HepG2 (cell line): Measurements from ENCODE around the gene SMARCE1. TPM values are rescaled to one million over a fixed set of nuclear protein-coding genes. Genes with fewer than 3 reads are reported as not detected.

Experiments
- ATAC-seq: fragments of 200-7000 bp; cut with Tn5 transposase; 3 replicates; pipeline ENCODE4 v1.9.1; 2020; ENCODE audit warnings: mild to moderate bottlenecking, moderate library complexity
- BruUV-seq: library from RNA; stranded (reverse); fragments of 400-500 nt; replicated peaks from 2 replicates; lab custom pipeline; 2021; lab: Mats Ljungman, UMichigan
- CTCF ChIA-PET: fragments of 300-600 bp; formaldehyde crosslinking; extraction: SDS; loops from one replicate; lab custom pipeline; 2021; ENCODE audit warnings: low total read pairs, inconsistent platforms, low intra/inter-chr PET ratio; lab: Yijun Ruan, JAX
- POLR2A ChIA-PET: fragments of 350-600 bp; sonication (Branson Sonifier 250); formaldehyde crosslinking; loops from one replicate; lab custom pipeline; 2020; ENCODE audit warnings: antibody characterized with exemption, inconsistent platforms; lab: Yijun Ruan, JAX
- DNase-seq: peaks from one replicate; pipeline ENCODE4 v3.0.0-alpha.2; 2015; ENCODE audit warnings: low spot score
- FAIRE-seq: peaks from 3 replicates; lab custom pipeline; 2011; peaks lifted over from hg19 to GRCh38; lab: Jason Lieb, UNC
- H2AFZ ChIP-seq: one replicate; pipeline ENCODE4 v1.6.1; 2011; ENCODE audit warnings: low read length, inconsistent platforms
- H3K27ac ChIP-seq: fragments of 300-600 bp; 3 replicates; pipeline ENCODE4 v1.8.0; 2011; ENCODE audit warnings: mixed run types, mild to moderate bottlenecking, mixed read lengths, low read length, inconsistent platforms; ENCODE audit not compliant: insufficient read depth; ENCODE audit errors: extremely low read length
- H3K27me3 ChIP-seq, 2 experiments: fragments of 200-600 bp in 1 of 2; 2 replicates in 1 of 2; 3 replicates in 1 of 2; pipeline versions ENCODE4 v1.6.0 to v1.8.0; 2011; ENCODE audit warnings: low read length in 2 of 2, mild to moderate bottlenecking in 2 of 2, moderate library complexity in 2 of 2, inconsistent platforms in 1 of 2; ENCODE audit not compliant: insufficient read depth in 2 of 2, control insufficient read depth in 1 of 2
- H3K36me3 ChIP-seq, 2 experiments: fragments of 200-600 bp in 1 of 2; replicated peaks in 1 of 2; 2 replicates in 1 of 2; 3 replicates in 1 of 2; pipeline versions ENCODE4 v1.5.1 to v1.8.0; 2011; ENCODE audit warnings: low read length in 2 of 2, inconsistent platforms in 1 of 2; ENCODE audit not compliant: insufficient read depth in 2 of 2, control insufficient read depth in 1 of 2
- H3K4me1 ChIP-seq: 2 replicates; pipeline ENCODE4 v1.5.1; 2012; ENCODE audit warnings: low read length, inconsistent platforms; ENCODE audit not compliant: insufficient read depth
- H3K4me2 ChIP-seq: 2 replicates; pipeline ENCODE4 v1.6.0; 2011; ENCODE audit warnings: low read depth, low read length, inconsistent platforms
- H3K4me3 ChIP-seq, 3 experiments: fragments of 200-600 bp in 1 of 3; sonication (generic), shearing (Covaris generic) in 1 of 3; replicated peaks in 1 of 3; 2 replicates each; pipeline ENCODE4 v1.5.1; 2011 to 2016; ENCODE audit warnings: low read length in 3 of 3, inconsistent platforms in 2 of 3, low read depth in 2 of 3, mild to moderate bottlenecking in 2 of 3, control low read depth in 1 of 3, mixed read lengths in 1 of 3; ENCODE audit not compliant: insufficient read depth in 1 of 3
- H3K79me2 ChIP-seq: one replicate; pipeline ENCODE4 v1.6.1; 2011; ENCODE audit warnings: low read length, inconsistent platforms; ENCODE audit not compliant: insufficient read depth
- H3K9ac ChIP-seq: 2 replicates; pipeline ENCODE4 v1.6.0; 2011; ENCODE audit warnings: mild to moderate bottlenecking, low read depth, low read length, inconsistent platforms; ENCODE audit not compliant: insufficient read depth
- H3K9me3 ChIP-seq: 2 replicates; pipeline ENCODE4 v1.5.1; 2012; ENCODE audit warnings: mild to moderate bottlenecking, low read length
- H4K20me1 ChIP-seq: 2 replicates; pipeline ENCODE4 v1.6.0; 2011; ENCODE audit warnings: inconsistent platforms, mild to moderate bottlenecking, low read length, moderate library complexity; ENCODE audit not compliant: insufficient read depth
- GABPB1 ChIP-seq: IDR thresholded peaks from 2 replicates; pipeline ENCODE4 v1.6.1; 2016; ENCODE audit warnings: mild to moderate bottlenecking, missing genetic modification reagents, moderate library complexity, missing compliant biosample characterization
- MEIS2 ChIP-seq: sonication (generic); formaldehyde crosslinking; IDR thresholded peaks from 2 replicates; pipeline ENCODE4 v1.9.0; 2021; ENCODE audit warnings: mild to moderate bottlenecking, missing genetic modification reagents
- PAX8 ChIP-seq: sonication (generic); formaldehyde crosslinking; IDR thresholded peaks from 2 replicates; pipeline ENCODE4 v1.8.0; 2022; ENCODE audit warnings: mild to moderate bottlenecking, missing genetic modification reagents, borderline replicate concordance
- SMAD3 ChIP-seq: sonication (generic); formaldehyde crosslinking; IDR thresholded peaks from 2 replicates; pipeline ENCODE4 v1.4.0; 2020; ENCODE audit warnings: missing genetic modification reagents
- SP4 ChIP-seq: sonication (generic); formaldehyde crosslinking; IDR thresholded peaks from 2 replicates; pipeline ENCODE4 v1.8.1; 2023; ENCODE audit warnings: mild to moderate bottlenecking, missing genetic modification reagents
- TGIF2 ChIP-seq: IDR thresholded peaks from 2 replicates; pipeline ENCODE4 v1.6.1; 2016; ENCODE audit warnings: control low read depth, missing compliant biosample characterization
- ZKSCAN5 ChIP-seq: sonication (generic); formaldehyde crosslinking; IDR thresholded peaks from 2 replicates; pipeline ENCODE4 v1.5.1; 2020; ENCODE audit warnings: mild to moderate bottlenecking, missing genetic modification reagents
- ZSCAN21 ChIP-seq: sonication (generic); formaldehyde crosslinking; IDR thresholded peaks from 2 replicates; pipeline ENCODE4 v1.8.0; 2022; ENCODE audit warnings: mild to moderate bottlenecking, missing genetic modification reagents, moderate library complexity, borderline replicate concordance
- WGBS: methylation state at CpG from one replicate; pipeline ENCODE4 v1.1.6; 2017; ENCODE audit warnings: low lambda C conversion rate; 5-methylcytosine and 5-hydroxymethylcytosine counted together
- in situ Hi-C: cut with HindIII; loops from 2 replicates; pipeline ENCODE4 v1.10.0; 2017; ENCODE audit warnings: low pct_unique_long_range_greater_than_20kb; ENCODE audit not compliant: extremely low pct_ligation_motif_present
- intact Hi-C: fragments of 100-400 bp; cut with micrococcal nuclease; formaldehyde crosslinking; loops from one replicate; pipeline ENCODE4 v1.10.0; 2022; ENCODE audit not compliant: unreplicated experiment
- polyA plus RNA-seq, 8 experiments: library from polyadenylated mRNA; depleted of rRNA in 3 of 8; stranded (reverse) in 7 of 8; unstranded in 1 of 8; fragments of >200 nt; fragmentation: Illumina TruSeq in 4 of 8; extraction: Trizol in 4 of 8; gene quantifications; 2 replicates each; pipeline versions ENCODE4 v1.2.1 to v1.2.3, GENCODE V29; 2011 to 2016; ENCODE audit warnings: low read depth in 4 of 8, missing spikeins in 1 of 8, mixed read lengths in 1 of 8; ENCODE audit not compliant: insufficient read depth in 1 of 8
- total RNA-seq, 5 experiments: library from RNA; depleted of rRNA; stranded (reverse); fragments of >200 nt; fragmentation: Illumina TruSeq; extraction: Trizol; gene quantifications; 2 replicates each; pipeline ENCODE4 v1.2.3, GENCODE V29; 2016; ENCODE audit warnings: low read depth in 1 of 5
- TF ChIP-seq, protein P1 (sequence below): sonication (generic); formaldehyde crosslinking; IDR thresholded peaks from 2 replicates; pipeline ENCODE4 v1.8.0; 2022; ENCODE audit warnings: mild to moderate bottlenecking, missing genetic modification reagents; ENCODE audit not compliant: insufficient replicate concordance
- TF ChIP-seq, protein P2 (sequence below): IDR thresholded peaks from 2 replicates; pipeline ENCODE4 v1.6.1; 2016; ENCODE audit warnings: missing biosample characterization, missing genetic modification reagents, low read depth
- TF ChIP-seq, protein P3 (sequence below): sonication (generic); formaldehyde crosslinking; IDR thresholded peaks from 2 replicates; pipeline ENCODE4 v1.5.1; 2020; ENCODE audit warnings: mild to moderate bottlenecking, missing genetic modification reagents, borderline replicate concordance
- TF ChIP-seq, protein P4 (sequence below): IDR thresholded peaks from 2 replicates; pipeline ENCODE4 v1.6.1; 2018; ENCODE audit warnings: missing genetic modification reagents, mild to moderate bottlenecking, missing compliant biosample characterization

The SMARCE1 gene
- total and polyA plus RNA-seq, 2 of the 13 experiments (the other 11 are each of a cell fraction or from before 2014, with no cell fraction given) = 43.5 to 127 TPM

- Histone ChIP-seq H3K27ac (no peak overlapping the region), H3K9ac (no peak overlapping the region), H3K9me3 (no peaks in the 10 kb centered on the region), H4K20me1 (no peaks in the 10 kb centered on the region), H3K79me2 (no peaks in the 10 kb centered on the region), H3K27me3 (peaks cover 1 to 7% of the 10 kb centered on the region in 2 experiments; a peak in 2 of 5 replicates), H3K36me3 (no peaks in the 10 kb centered on the region), H3K4me3 (no peak overlapping the region), H3K4me2 (no peak overlapping the region), H2AFZ (no peak overlapping the region), H3K4me1 (peaks cover 37% of the 10 kb centered on the region)
- in situ Hi-C loops (no loop called here), intact Hi-C loops (no loop called here)
- DNase-seq (no peak), ATAC-seq (no peak), FAIRE-seq (no peak)
- CTCF ChIA-PET = no interaction called here
- no TSS peak for BruUV-seq
- 49% methylated on average over 8 of the region's 8 CpGs for WGBS
- POLR2A ChIA-PET = no interaction called here
- TF ChIP-seq, protein P1, sequence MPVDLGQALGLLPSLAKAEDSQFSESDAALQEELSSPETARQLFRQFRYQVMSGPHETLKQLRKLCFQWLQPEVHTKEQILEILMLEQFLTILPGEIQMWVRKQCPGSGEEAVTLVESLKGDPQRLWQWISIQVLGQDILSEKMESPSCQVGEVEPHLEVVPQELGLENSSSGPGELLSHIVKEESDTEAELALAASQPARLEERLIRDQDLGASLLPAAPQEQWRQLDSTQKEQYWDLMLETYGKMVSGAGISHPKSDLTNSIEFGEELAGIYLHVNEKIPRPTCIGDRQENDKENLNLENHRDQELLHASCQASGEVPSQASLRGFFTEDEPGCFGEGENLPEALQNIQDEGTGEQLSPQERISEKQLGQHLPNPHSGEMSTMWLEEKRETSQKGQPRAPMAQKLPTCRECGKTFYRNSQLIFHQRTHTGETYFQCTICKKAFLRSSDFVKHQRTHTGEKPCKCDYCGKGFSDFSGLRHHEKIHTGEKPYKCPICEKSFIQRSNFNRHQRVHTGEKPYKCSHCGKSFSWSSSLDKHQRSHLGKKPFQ (CRISPR knock-in tag) = no peak
- TF ChIP-seq SP4 (no peak), PAX8 (no peak), TGIF2 (no peak), SMAD3 (CRISPR knock-in tag) (no peak), MEIS2 (no peak), ZSCAN21 (CRISPR knock-in tag) (no peak), ZKSCAN5 (no peak), GABPB1 (no peak)
- TF ChIP-seq, protein P2, sequence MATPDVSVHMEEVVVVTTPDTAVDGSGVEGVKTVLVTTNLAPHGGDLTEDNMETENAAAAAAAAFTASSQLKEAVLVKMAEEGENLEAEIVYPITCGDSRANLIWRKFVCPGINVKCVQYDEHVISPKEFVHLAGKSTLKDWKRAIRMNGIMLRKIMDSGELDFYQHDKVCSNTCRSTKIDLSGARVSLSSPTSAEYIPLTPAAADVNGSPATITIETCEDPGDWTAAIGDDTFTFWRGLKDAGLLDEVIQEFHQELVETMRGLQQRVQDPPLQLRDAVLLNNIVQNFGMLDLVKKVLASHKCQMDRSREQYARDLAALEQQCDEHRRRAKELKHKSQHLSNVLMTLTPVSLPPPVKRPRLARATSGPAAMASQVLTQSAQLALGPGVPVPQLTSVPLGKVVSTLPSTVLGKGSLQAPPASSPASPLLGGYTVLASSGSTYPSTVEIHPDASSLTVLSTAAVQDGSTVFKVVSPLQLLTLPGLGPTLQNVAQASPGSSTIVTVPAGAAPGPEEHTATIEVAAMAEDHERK = no peak
- TF ChIP-seq, protein P3, sequence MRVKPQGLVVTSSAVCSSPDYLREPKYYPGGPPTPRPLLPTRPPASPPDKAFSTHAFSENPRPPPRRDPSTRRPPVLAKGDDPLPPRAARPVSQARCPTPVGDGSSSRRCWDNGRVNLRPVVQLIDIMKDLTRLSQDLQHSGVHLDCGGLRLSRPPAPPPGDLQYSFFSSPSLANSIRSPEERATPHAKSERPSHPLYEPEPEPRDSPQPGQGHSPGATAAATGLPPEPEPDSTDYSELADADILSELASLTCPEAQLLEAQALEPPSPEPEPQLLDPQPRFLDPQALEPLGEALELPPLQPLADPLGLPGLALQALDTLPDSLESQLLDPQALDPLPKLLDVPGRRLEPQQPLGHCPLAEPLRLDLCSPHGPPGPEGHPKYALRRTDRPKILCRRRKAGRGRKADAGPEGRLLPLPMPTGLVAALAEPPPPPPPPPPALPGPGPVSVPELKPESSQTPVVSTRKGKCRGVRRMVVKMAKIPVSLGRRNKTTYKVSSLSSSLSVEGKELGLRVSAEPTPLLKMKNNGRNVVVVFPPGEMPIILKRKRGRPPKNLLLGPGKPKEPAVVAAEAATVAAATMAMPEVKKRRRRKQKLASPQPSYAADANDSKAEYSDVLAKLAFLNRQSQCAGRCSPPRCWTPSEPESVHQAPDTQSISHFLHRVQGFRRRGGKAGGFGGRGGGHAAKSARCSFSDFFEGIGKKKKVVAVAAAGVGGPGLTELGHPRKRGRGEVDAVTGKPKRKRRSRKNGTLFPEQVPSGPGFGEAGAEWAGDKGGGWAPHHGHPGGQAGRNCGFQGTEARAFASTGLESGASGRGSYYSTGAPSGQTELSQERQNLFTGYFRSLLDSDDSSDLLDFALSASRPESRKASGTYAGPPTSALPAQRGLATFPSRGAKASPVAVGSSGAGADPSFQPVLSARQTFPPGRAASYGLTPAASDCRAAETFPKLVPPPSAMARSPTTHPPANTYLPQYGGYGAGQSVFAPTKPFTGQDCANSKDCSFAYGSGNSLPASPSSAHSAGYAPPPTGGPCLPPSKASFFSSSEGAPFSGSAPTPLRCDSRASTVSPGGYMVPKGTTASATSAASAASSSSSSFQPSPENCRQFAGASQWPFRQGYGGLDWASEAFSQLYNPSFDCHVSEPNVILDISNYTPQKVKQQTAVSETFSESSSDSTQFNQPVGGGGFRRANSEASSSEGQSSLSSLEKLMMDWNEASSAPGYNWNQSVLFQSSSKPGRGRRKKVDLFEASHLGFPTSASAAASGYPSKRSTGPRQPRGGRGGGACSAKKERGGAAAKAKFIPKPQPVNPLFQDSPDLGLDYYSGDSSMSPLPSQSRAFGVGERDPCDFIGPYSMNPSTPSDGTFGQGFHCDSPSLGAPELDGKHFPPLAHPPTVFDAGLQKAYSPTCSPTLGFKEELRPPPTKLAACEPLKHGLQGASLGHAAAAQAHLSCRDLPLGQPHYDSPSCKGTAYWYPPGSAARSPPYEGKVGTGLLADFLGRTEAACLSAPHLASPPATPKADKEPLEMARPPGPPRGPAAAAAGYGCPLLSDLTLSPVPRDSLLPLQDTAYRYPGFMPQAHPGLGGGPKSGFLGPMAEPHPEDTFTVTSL = no peak
- TF ChIP-seq, protein P4, sequence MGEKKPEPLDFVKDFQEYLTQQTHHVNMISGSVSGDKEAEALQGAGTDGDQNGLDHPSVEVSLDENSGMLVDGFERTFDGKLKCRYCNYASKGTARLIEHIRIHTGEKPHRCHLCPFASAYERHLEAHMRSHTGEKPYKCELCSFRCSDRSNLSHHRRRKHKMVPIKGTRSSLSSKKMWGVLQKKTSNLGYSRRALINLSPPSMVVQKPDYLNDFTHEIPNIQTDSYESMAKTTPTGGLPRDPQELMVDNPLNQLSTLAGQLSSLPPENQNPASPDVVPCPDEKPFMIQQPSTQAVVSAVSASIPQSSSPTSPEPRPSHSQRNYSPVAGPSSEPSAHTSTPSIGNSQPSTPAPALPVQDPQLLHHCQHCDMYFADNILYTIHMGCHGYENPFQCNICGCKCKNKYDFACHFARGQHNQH = no peak
These were observed 47.1 kb downstream of the SMARCE1 start for GRCh38 chr17:40600486-40601046.
